Testis (tissue), 5 donors: Measurements from ENCODE around the gene PDZD7. TPM values are rescaled to one million over a fixed set of nuclear protein-coding genes. Genes with fewer than 3 reads are reported as not detected.

Experiments
- DNase-seq: peaks from one replicate; pipeline ENCODE4 v3.0.0-alpha.2; 2019
- H3K27ac ChIP-seq, 2 donors: fragments of 200-600 bp; sonication (generic); one replicate each; pipeline ENCODE4 v1.5.1; 2019
- H3K27me3 ChIP-seq: fragments of 200-600 bp; sonication (generic); one replicate; pipeline ENCODE4 v1.5.1; 2019
- H3K36me3 ChIP-seq: fragments of 200-600 bp; sonication (generic); one replicate; pipeline ENCODE4 v1.5.1; 2017; ENCODE audit warnings: low read depth; ENCODE audit errors: missing control alignments
- H3K4me1 ChIP-seq: fragments of 200-600 bp; sonication (generic); one replicate; pipeline ENCODE4 v1.5.1; 2019
- H3K4me3 ChIP-seq, 2 donors: fragments of 200-600 bp; sonication (generic); one replicate each; pipeline ENCODE4 v1.5.1; 2017 to 2019
- H3K9me3 ChIP-seq: fragments of 200-600 bp; sonication (generic); one replicate; pipeline ENCODE4 v1.5.1; 2017
- CTCF ChIP-seq, 3 experiments: fragments of 450-650 bp in 2 of 3; fragments of 200-600 bp in 1 of 3; sonication (generic) in 1 of 3; IDR thresholded peaks; one replicate each; pipeline ENCODE4 v1.5.1; 2016 to 2019; ENCODE audit warnings: antibody characterized with exemption in 3 of 3, mild to moderate bottlenecking in 2 of 3, moderate library complexity in 1 of 3
- POLR2A ChIP-seq: fragments of 450-650 bp; IDR thresholded peaks from one replicate; pipeline ENCODE4 v1.6.1; 2017; ENCODE audit warnings: antibody characterized with exemption, mild to moderate bottlenecking, moderate library complexity
- WGBS, 2 donors: methylation state at CpG; one replicate each; pipeline ENCODE4 v1.1.5; 2018; 5-methylcytosine and 5-hydroxymethylcytosine counted together
- intact Hi-C: fragments of 100-400 bp; cut with DNase I; formaldehyde crosslinking; loops from one replicate; pipeline ENCODE4 v1.15.1; 2023; ENCODE audit warnings: low total_unique reads
- long read RNA-seq, 2 donors: transcript quantifications; one replicate each; lab custom pipeline, GENCODE V29; 2026
- polyA plus RNA-seq: library from polyadenylated mRNA; stranded (reverse); fragments of 350-450 nt; fragmentation: Illumina TruSeq; extraction: RNeasy Lipid Tissue Mini Kit (QIAGEN cat#74804); gene quantifications from one replicate; pipeline ENCODE4 v1.2.3, GENCODE V29; 2014; ENCODE audit warnings: low read depth, low replicate concordance; ENCODE audit not compliant: insufficient read depth
- total RNA-seq, 2 donors: library from RNA; depleted of rRNA; stranded (reverse); fragments of >200 nt; gene quantifications; one replicate each; pipeline ENCODE4 v1.2.3, GENCODE V29; 2016

The PDZD7 gene
- 1 to 10 TPM; 2.2 to 3.5 TPM for total RNA-seq
- 1.6 TPM for polyA plus RNA-seq
- long read RNA-seq, donor 1, result 0 reads
- long read RNA-seq, donor 2, result 0 reads

- intact Hi-C loops, result no loop called here
- 0% methylated on average over 8 to 38 of the region's 38 CpGs for WGBS, 2 donors
- peak within 1 kb of the TSS; percentile 93 to 98 for H3K27ac ChIP-seq
- H3K9me3 ChIP-seq, result no peaks in the 10 kb centered on the region
- H3K4me3 ChIP-seq, result peak within 1 kb of the TSS; percentile 72 to 73
- DNase-seq, result peak; percentile 98
- H3K36me3 ChIP-seq, result no peaks in the 10 kb centered on the region
- peaks cover 11% of the 10 kb centered on the region for H3K4me1 ChIP-seq
- no peaks in the 10 kb centered on the region for H3K27me3 ChIP-seq
- TF ChIP-seq POLR2A (no peak), CTCF (IDR thresholded peaks at IDR 0.05) (no peak)
These were observed at the start of gene PDZD7, which contains the start of gene SFXN3 for GRCh38 chr10:101031128-101031795. Gene PDZD7, minus strand, starts transcription at chr10:101031129. Its CDS starts 910 bp downstream, at chr10:101030219. Gene SFXN3, plus strand, starts transcription at chr10:101031234. Its CDS starts 3,461 bp downstream, at chr10:101034695.

DNA sequence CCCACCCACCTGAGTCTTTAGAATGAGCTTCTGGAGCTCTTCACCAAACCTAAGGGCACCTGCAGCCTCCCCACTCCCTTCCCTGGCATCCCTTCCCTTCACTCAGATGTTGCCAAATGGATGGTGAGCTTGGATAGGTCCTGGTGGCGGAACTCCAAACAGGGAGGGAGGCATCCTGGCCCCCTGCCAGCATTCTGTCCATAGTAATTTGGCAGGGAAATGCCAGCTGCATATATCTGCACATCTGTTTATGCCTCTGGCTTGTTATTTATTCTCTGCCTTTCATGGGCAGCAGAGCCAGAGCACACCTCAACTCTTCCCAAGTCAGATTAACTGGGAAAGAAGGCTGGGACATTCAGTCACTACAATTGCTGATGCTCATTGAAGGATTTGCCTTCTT, 48.9 kb upstream of the PDZD7 start:
- H3K27me3 ChIP-seq, result no peaks in the 10 kb centered on the region
- WGBS, 2 donors, result 62 to 87% methylated on average over 1 of the region's 1 CpG

GRCh38 chr10:101076630-101077029, 45.7 kb upstream of the PDZD7 start:
- no peaks in the 10 kb centered on the region for H3K36me3 ChIP-seq
- no peaks in the 10 kb centered on the region for H3K4me1 ChIP-seq
- no peak overlapping the region for H3K27ac ChIP-seq
- no peak overlapping the region for H3K4me3 ChIP-seq
- H3K27me3 ChIP-seq, result no peaks in the 10 kb centered on the region
- DNase-seq, result no peak
- TF ChIP-seq POLR2A (no peak), CTCF (IDR thresholded peaks at IDR 0.05) (no peak)
- intact Hi-C loops, result no loop called here
- 83 to 86% methylated on average over 5 of the region's 5 CpGs for WGBS, 2 donors
- no peaks in the 10 kb centered on the region for H3K9me3 ChIP-seq

More for the DNA sequence above, 48.9 kb upstream of the PDZD7 start:
- DNase-seq, result no peak
- no peaks in the 10 kb centered on the region for H3K36me3 ChIP-seq
- TF ChIP-seq POLR2A (no peak), CTCF (IDR thresholded peaks at IDR 0.05) (no peak)
- no peaks in the 10 kb centered on the region for H3K9me3 ChIP-seq
- no peaks in the 10 kb centered on the region for H3K4me1 ChIP-seq
- intact Hi-C loops, result no loop called here
- H3K4me3 ChIP-seq, result no peak overlapping the region
- H3K27ac ChIP-seq, result no peak overlapping the region

GRCh38 chr10:101075775-101076174, 44.8 kb upstream of the PDZD7 start:
- Histone ChIP-seq H3K36me3 (no peaks in the 10 kb centered on the region), H3K4me3 (no peak overlapping the region), H3K27ac (no peak overlapping the region), H3K4me1 (no peaks in the 10 kb centered on the region), H3K27me3 (no peaks in the 10 kb centered on the region), H3K9me3 (no peaks in the 10 kb centered on the region)
- DNase-seq, result no peak
- intact Hi-C loops, result no loop called here
- TF ChIP-seq CTCF (IDR thresholded peaks at IDR 0.05) (no peak), POLR2A (no peak)
- WGBS, 2 donors, result 30 to 36% methylated on average over 4 of the region's 4 CpGs

DNA sequence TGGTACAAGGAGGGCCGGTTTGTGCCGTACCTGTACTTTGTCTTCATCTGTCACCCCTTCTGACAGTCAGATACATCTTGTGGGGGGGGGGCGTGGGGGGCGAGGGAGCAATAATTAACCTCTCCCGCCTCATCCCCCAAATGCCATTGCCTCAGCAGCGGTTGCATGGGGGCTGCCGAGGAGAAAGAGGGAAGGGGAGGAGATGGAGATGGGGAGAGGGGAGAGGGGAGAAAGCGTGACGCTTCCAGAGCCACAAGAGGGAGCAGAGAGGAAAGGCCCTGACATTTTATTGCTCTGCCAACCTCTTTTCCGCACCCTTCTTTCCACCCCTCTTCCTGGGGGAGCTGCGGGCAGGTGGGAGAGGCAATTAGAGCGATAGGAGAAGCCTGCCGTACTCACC, 42.7 kb upstream of the PDZD7 start:
- H3K9me3 ChIP-seq, result no peaks in the 10 kb centered on the region
- intact Hi-C loops, result no loop called here
- DNase-seq, result no peak
- H3K27me3 ChIP-seq, result no peaks in the 10 kb centered on the region
- TF ChIP-seq CTCF (IDR thresholded peaks at IDR 0.05), result no peak
- TF ChIP-seq POLR2A, result no peak
- H3K4me3 ChIP-seq, result no peak overlapping the region
- no peak overlapping the region for H3K27ac ChIP-seq
- H3K4me1 ChIP-seq, result no peaks in the 10 kb centered on the region
- no peaks in the 10 kb centered on the region for H3K36me3 ChIP-seq
- WGBS, 2 donors, result 26 to 33% methylated on average over 12 to 13 of the region's 13 CpGs
